ENCODE results near the gene OXT.

DNA sequence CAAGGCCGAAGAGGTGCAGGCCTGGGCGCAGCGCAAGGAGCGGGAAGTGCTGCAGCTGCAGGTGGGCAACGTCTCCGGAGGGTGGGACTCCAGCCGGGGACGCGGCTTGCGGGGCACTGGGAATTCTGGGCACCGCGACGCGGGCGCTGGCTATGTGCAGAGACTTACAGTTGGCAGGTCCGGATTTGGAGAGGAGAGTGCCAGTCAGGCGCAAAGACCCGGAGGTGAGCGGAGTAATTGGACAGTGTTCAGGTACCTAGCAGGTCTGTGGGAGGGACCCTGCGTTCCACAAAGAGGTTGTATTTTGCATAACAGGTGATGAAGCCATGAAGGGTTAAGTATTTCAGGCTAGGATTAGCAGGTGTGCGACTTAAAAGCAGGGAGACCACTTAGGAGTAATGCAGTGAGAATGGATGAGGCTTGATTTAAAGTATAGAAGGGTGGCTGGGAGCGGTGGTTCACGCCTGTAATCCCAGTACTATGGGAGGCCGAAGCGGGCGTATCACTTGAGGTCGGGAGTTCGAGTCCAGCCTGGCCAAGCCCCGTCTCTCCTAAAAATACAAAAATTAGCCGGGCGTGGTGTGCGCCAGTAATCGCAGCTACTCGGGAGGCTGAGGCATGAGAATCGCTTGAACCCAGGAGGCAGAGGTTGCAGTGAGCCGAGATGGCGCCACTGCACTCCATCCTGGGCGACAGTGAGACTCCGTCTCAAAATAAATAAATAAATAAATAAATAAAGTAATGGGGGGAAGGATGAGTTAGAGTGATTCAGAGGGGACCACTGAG lies 24.6 kb upstream of the OXT start:
- no peak for TF ChIP-seq POLR2A (IDR thresholded peaks at IDR 0.05)
- TF ChIP-seq CTCF (IDR thresholded peaks at IDR 0.05): no peak
- no peak for TF ChIP-seq EP300 (IDR thresholded peaks at IDR 0.05)

All from gastroesophageal sphincter (tissue), 3 donors.